ENCODE results near the gene SLC30A3.

The SLC30A3 gene

GRCh38 chr2:27261241-27261925 lies 1.5 kb downstream of the SLC30A3 start:
- no peak for DNase-seq (ENCODE audit: low spot score)
- in situ Hi-C loops (cut with MboI; ENCODE audit: low sequenced_read_pairs, unreplicated experiment): no loop called here
- TF ChIP-seq CTCF (IDR thresholded peaks at IDR 0.05; ENCODE audit: borderline replicate concordance, control extremely low read depth, extremely low read depth, insufficient read depth, missing control alignments): no peak

GRCh38 chr2:27258051-27258450 lies 4.8 kb downstream of the SLC30A3 start:
- TF ChIP-seq CTCF (IDR thresholded peaks at IDR 0.05; ENCODE audit: borderline replicate concordance, control extremely low read depth, extremely low read depth, insufficient read depth, missing control alignments): no peak
- in situ Hi-C loops (cut with MboI; ENCODE audit: low sequenced_read_pairs, unreplicated experiment): no loop called here
- no peak for DNase-seq (ENCODE audit: low spot score)

GRCh38 chr2:27256855-27257454 lies 5.9 kb downstream of the SLC30A3 start:
- in situ Hi-C loops (cut with MboI; ENCODE audit: low sequenced_read_pairs, unreplicated experiment): no loop called here
- no peak for TF ChIP-seq CTCF (IDR thresholded peaks at IDR 0.05; ENCODE audit: borderline replicate concordance, control extremely low read depth, extremely low read depth, insufficient read depth, missing control alignments)

GRCh38 chr2:27255660-27256059 lies 7.2 kb downstream of the SLC30A3 start:
- in situ Hi-C loops (cut with MboI; ENCODE audit: low sequenced_read_pairs, unreplicated experiment): no loop called here
- no peak for DNase-seq (ENCODE audit: low spot score)
- no peak for TF ChIP-seq CTCF (IDR thresholded peaks at IDR 0.05; ENCODE audit: borderline replicate concordance, control extremely low read depth, extremely low read depth, insufficient read depth, missing control alignments)

More at GRCh38 chr2:27256855-27257454, 5.9 kb downstream of the SLC30A3 start:
- no peak for DNase-seq (ENCODE audit: low spot score)

GRCh38 chr2:27255187-27255586 lies 7.7 kb downstream of the SLC30A3 start:
- DNase-seq (ENCODE audit: low spot score): no peak
- no peak for TF ChIP-seq CTCF (IDR thresholded peaks at IDR 0.05; ENCODE audit: borderline replicate concordance, control extremely low read depth, extremely low read depth, insufficient read depth, missing control alignments)
- in situ Hi-C loops (cut with MboI; ENCODE audit: low sequenced_read_pairs, unreplicated experiment): no loop called here

- in situ Hi-C loops (cut with MboI; ENCODE audit: low sequenced_read_pairs, unreplicated experiment): no loop called here
- TF ChIP-seq CTCF (IDR thresholded peaks at IDR 0.05; ENCODE audit: borderline replicate concordance, control extremely low read depth, extremely low read depth, insufficient read depth, missing control alignments): no peak
- DNase-seq (ENCODE audit: low spot score): no peak
These were observed 11.1 kb downstream of the SLC30A3 start for GRCh38 chr2:27251766-27252165.
